GM19193 (cell line): ENCODE results near the gene ERCC2.

Experiments used
- POLR2A ChIP-seq: IDR thresholded peaks from 4 replicates; pipeline ENCODE4 v1.6.1; 2011; ENCODE audit not compliant: insufficient read depth, insufficient read length; ENCODE audit errors: extremely low read depth

ERCC2 gene

GRCh38 chr19:45368127-45368526, 2.2 kb downstream of the ERCC2 start:
- TF ChIP-seq POLR2A = no peak

GRCh38 chr19:45364696-45365095, 5.7 kb downstream of the ERCC2 start:
- no peak for TF ChIP-seq POLR2A

GRCh38 chr19:45363861-45364459, 6.4 kb downstream of the ERCC2 start:
- no peak for TF ChIP-seq POLR2A

- TF ChIP-seq POLR2A = no peak
Observed at GRCh38 chr19:45362291-45362690, 8.1 kb downstream of the ERCC2 start.

GRCh38 chr19:45361608-45362007, 8.8 kb downstream of the ERCC2 start:
- TF ChIP-seq POLR2A = no peak

- TF ChIP-seq POLR2A = no peak
Observed at GRCh38 chr19:45358213-45358792, 12.1 kb downstream of the ERCC2 start.

- TF ChIP-seq POLR2A = no peak
Observed at GRCh38 chr19:45357445-45357783, 13.0 kb downstream of the ERCC2 start.

GRCh38 chr19:45356760-45357444, 13.5 kb downstream of the ERCC2 start:
- TF ChIP-seq POLR2A = no peak

GRCh38 chr19:45355910-45356309, 14.5 kb downstream of the ERCC2 start:
- TF ChIP-seq POLR2A = no peak

- no peak for TF ChIP-seq POLR2A
Observed at GRCh38 chr19:45355402-45355801, 15.0 kb downstream of the ERCC2 start.

- no peak for TF ChIP-seq POLR2A
Observed at GRCh38 chr19:45354241-45354842, 16.0 kb downstream of the ERCC2 start.

- no peak for TF ChIP-seq POLR2A
Observed at GRCh38 chr19:45352914-45353796, 17.2 kb downstream of the ERCC2 start.

GRCh38 chr19:45352471-45352870, 17.9 kb downstream of the ERCC2 start:
- TF ChIP-seq POLR2A = no peak

- no peak for TF ChIP-seq POLR2A
Observed at GRCh38 chr19:45352062-45352461, 18.3 kb downstream of the ERCC2 start.

- TF ChIP-seq POLR2A = no peak
Observed at GRCh38 chr19:45351401-45351952, 18.9 kb downstream of the ERCC2 start.
